ENCODE results near the gene MINDY1. TPM values are rescaled to one million over a fixed set of nuclear protein-coding genes. Genes with fewer than 3 reads are reported as not detected.
A peak's percentile ranks its signal among the peaks of the same experiment; 100 is the strongest.

MINDY1 gene
- total RNA-seq, 1 donor from 2014 or later = 11.2 TPM

DNA sequence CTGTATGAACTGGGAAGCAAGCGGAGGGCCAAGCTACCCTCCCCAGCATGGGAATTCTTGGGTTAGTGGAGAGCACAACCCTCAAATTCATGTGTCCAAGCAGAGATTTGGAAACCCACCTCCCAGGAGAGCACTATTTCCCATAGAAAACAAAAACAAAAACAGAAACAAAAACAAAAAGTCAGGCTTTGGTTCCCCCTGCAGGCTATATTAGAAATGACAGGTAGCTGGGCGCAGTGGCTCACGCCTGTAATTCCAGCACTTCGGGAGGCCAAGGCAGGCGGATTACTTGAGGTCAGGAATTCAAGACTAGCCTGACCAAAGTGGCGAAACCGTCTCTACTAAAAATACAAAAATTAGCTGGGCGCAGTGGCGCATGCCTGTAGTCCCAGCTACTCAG is 10.8 kb downstream of the MINDY1 start:
- H3K27ac Mint-ChIP-seq (ENCODE audit: unreplicated experiment) = peak overlapping the region; percentile 70
- H3K4me1 Mint-ChIP-seq (ENCODE audit: unreplicated experiment) = peaks cover 5% of the 10 kb centered on the region
- H3K27me3 Mint-ChIP-seq (ENCODE audit: unreplicated experiment) = peaks cover 2% of the 10 kb centered on the region
- peak; percentile 94 for TF ChIP-seq CTCF (IDR thresholded peaks at IDR 0.05; ENCODE audit: unreplicated experiment)
- no peak overlapping the region for H3K4me3 Mint-ChIP-seq (ENCODE audit: unreplicated experiment)
- DNase-seq (ENCODE audit: low spot score) = peak; percentile 45
- H3K9me3 Mint-ChIP-seq (ENCODE audit: unreplicated experiment) = no peaks in the 10 kb centered on the region
- peaks cover 8% of the 10 kb centered on the region for H3K36me3 Mint-ChIP-seq (ENCODE audit: low read depth, unreplicated experiment)

DNA sequence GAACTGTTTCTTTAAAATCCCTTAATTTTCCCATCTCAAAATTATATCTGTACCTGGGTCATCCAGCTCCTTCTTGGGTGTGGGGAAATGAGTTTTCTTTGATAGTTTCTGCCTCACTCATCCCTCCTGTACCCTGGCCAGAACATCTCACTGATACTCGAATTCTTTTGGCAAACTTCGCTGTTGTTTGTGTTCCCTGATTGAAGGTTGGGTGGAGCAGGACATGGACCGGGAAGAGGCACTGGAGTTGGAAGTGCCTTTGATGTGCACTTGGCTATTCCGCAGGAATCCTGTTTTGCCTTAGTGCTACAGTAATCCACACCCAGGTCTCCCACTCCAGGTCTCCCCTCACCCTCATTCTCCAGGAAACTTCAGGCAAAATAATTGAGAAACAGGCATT is 11.2 kb downstream of the MINDY1 start:
- DNase-seq (ENCODE audit: low spot score) = no peak
- Mint-ChIP-seq H3K27ac (ENCODE audit: unreplicated experiment) (peak overlapping the region; percentile 70), H3K36me3 (ENCODE audit: low read depth, unreplicated experiment) (peaks cover 6% of the 10 kb centered on the region), H3K9me3 (ENCODE audit: unreplicated experiment) (no peaks in the 10 kb centered on the region), H3K4me3 (ENCODE audit: unreplicated experiment) (no peak overlapping the region), H3K4me1 (ENCODE audit: unreplicated experiment) (peaks cover 4% of the 10 kb centered on the region), H3K27me3 (ENCODE audit: unreplicated experiment) (no peaks in the 10 kb centered on the region)
- no peak for TF ChIP-seq CTCF (IDR thresholded peaks at IDR 0.05; ENCODE audit: unreplicated experiment)

- no peaks in the 10 kb centered on the region for H3K27me3 Mint-ChIP-seq (ENCODE audit: unreplicated experiment)
- H3K4me3 Mint-ChIP-seq (ENCODE audit: unreplicated experiment) = no peak overlapping the region
- DNase-seq (ENCODE audit: low spot score) = no peak
- H3K27ac Mint-ChIP-seq (ENCODE audit: unreplicated experiment) = peak overlapping the region; percentile 50
- peaks cover 4% of the 10 kb centered on the region for H3K4me1 Mint-ChIP-seq (ENCODE audit: unreplicated experiment)
- no peak for TF ChIP-seq CTCF (IDR thresholded peaks at IDR 0.05; ENCODE audit: unreplicated experiment)
- peaks cover 6% of the 10 kb centered on the region for H3K36me3 Mint-ChIP-seq (ENCODE audit: low read depth, unreplicated experiment)
- no peaks in the 10 kb centered on the region for H3K9me3 Mint-ChIP-seq (ENCODE audit: unreplicated experiment)
Measured at GRCh38 chr1:150994248-150994647, 12.5 kb downstream of the MINDY1 start.

DNA sequence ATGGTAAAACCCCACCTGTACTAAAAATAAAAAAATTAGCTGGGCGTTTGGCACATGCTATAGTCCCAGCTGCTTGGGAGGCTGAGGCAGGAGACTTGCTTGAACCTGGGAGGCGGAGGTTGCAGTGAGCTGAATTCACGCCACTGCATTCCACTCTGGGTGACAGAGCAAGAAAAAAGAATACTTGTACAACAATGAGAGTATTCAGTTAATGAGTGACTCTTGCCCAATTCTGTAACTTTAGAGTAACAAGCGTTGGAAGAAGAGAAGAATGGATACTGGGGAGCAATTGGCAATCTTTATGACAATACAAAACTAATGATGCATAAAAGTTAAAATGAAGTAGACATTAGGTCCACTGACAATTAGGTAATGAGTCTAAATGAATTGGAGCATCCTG is 14.1 kb downstream of the MINDY1 start:
- no peak for DNase-seq (ENCODE audit: low spot score)
- H3K4me1 Mint-ChIP-seq (ENCODE audit: unreplicated experiment) = peaks cover 4% of the 10 kb centered on the region
- H3K27me3 Mint-ChIP-seq (ENCODE audit: unreplicated experiment) = no peaks in the 10 kb centered on the region
- no peak for TF ChIP-seq CTCF (IDR thresholded peaks at IDR 0.05; ENCODE audit: unreplicated experiment)
- H3K36me3 Mint-ChIP-seq (ENCODE audit: low read depth, unreplicated experiment) = no peaks in the 10 kb centered on the region
- no peaks in the 10 kb centered on the region for H3K9me3 Mint-ChIP-seq (ENCODE audit: unreplicated experiment)
- H3K4me3 Mint-ChIP-seq (ENCODE audit: unreplicated experiment) = no peak overlapping the region
- no peak overlapping the region for H3K27ac Mint-ChIP-seq (ENCODE audit: unreplicated experiment)

- Mint-ChIP-seq H3K36me3 (ENCODE audit: low read depth, unreplicated experiment) (no peaks in the 10 kb centered on the region), H3K27ac (ENCODE audit: unreplicated experiment) (no peak overlapping the region), H3K4me1 (ENCODE audit: unreplicated experiment) (peaks cover 4% of the 10 kb centered on the region), H3K9me3 (ENCODE audit: unreplicated experiment) (no peaks in the 10 kb centered on the region), H3K4me3 (ENCODE audit: unreplicated experiment) (no peak overlapping the region), H3K27me3 (ENCODE audit: unreplicated experiment) (no peaks in the 10 kb centered on the region)
- no peak for TF ChIP-seq CTCF (IDR thresholded peaks at IDR 0.05; ENCODE audit: unreplicated experiment)
- no peak for DNase-seq (ENCODE audit: low spot score)
Measured at GRCh38 chr1:150987924-150988323, 18.8 kb downstream of the MINDY1 start.

Data from endothelial cell (in vitro differentiated cells).